ENCODE data around the gene RPN1.
A peak's percentile ranks its signal among the peaks of the same experiment; 100 is the strongest.

RPN1 gene

GRCh38 chr3:128648940-128649663 is 1.5 kb downstream of the RPN1 start:
- no peak for DNase-seq (ENCODE audit: low read depth)

- no peak for DNase-seq (ENCODE audit: low read depth)
These were observed 2.2 kb downstream of the RPN1 start for GRCh38 chr3:128648402-128648801.

DNA sequence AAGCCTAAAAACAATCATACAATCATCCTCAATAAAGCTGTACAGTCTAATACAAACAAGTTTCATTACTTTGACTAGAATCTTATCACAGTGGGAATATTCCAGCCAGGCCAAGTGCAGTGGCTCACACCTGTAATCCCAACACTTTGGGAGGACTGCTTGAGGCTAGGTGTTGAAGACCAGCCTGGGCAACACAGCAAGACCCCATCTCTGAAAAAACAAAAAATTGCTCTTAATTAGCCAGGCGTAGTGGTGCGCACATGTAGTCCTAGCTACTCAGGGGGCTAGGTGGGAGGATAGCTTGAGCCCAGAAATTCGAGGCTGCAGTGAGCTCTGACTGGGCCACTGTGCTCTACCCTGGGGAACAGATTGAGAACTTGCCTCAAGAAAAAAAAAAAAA is 3.3 kb downstream of the RPN1 start:
- no peak for DNase-seq (ENCODE audit: low read depth)

- DNase-seq (ENCODE audit: low read depth): no peak
These were observed 16.5 kb downstream of the RPN1 start for GRCh38 chr3:128634075-128634611.

GRCh38 chr3:128632301-128632700 is 18.3 kb downstream of the RPN1 start:
- DNase-seq (ENCODE audit: low read depth): no peak

DNA sequence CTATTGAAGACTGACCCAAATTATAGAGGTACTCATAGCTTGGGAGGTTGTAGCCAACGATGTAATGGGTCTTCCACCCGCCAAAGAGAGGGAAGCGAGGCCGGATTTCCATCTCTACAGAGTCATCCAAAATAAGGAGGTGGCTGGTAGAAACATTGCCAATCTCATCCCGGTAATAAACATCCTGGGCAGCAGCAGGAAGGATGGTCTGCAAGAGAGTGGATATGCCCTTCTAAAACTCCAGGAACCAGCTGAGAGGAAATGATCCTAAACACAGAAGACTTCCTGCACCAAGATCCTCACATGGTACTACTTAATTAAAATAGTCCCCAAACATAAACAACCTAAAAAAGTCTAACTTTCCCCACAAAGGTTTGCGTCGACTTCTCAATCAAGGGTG is 20.7 kb downstream of the RPN1 start:
- no peak for DNase-seq (ENCODE audit: low read depth)

DNA sequence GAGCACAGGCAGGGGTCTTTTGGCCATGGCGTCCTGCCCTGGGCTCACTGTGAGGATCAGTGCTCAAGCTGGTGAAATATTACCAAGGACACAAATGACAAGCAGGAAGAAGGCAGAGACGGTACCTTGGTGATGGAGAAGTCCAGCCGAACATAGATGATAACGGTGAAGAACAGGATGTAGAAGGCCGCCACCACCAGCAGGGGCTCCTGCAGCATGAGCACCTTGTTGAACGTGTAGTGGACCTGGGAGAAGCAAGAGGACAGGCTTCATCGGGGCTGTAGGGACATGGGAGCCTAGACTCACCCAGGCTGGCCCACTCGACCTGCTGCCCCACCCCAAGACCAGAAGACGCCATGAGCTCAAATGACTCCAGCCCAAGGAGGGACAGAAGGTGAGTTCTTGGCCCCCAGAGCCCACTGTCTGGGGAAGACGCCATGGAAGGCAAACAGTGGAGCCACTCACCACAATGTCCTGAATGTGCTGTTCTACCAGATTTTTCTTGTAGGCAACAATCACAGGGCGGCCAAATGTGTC is 25.1 kb downstream of the RPN1 start:
- no peak for DNase-seq (ENCODE audit: low read depth)

- no peak for DNase-seq (ENCODE audit: low read depth)
These were observed 26.0 kb downstream of the RPN1 start for GRCh38 chr3:128624526-128625138.

GRCh38 chr3:128623762-128624176 is 26.8 kb downstream of the RPN1 start:
- no peak for DNase-seq (ENCODE audit: low read depth)

DNA sequence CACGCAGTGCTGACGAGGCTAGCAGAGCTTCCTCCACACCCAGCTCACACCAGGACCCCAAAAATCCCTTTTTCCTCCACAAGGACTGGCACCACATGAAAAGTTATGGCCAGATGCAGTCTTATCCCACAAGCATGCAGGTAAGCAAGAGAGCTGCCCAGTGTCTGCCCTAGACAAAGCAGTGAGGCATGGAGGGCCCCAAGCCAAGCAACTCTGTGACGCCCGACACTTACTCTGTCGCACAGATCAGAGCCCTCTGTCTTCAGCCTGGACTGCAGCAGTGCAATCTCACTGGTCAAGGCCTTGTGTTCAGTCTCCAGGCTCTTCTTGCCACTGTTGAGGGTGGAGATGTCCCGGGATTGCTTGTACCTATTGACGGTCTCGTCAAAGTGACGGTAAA is 28.7 kb downstream of the RPN1 start:
- no peak for DNase-seq (ENCODE audit: low read depth)

GRCh38 chr3:128621234-128621633 is 29.4 kb downstream of the RPN1 start:
- DNase-seq (ENCODE audit: low read depth): no peak

- DNase-seq (ENCODE audit: low read depth): no peak
These were observed 30.3 kb downstream of the RPN1 start for GRCh38 chr3:128620268-128620691.

- DNase-seq (ENCODE audit: low read depth): no peak
These were observed 31.3 kb downstream of the RPN1 start for GRCh38 chr3:128619146-128619890.

DNA sequence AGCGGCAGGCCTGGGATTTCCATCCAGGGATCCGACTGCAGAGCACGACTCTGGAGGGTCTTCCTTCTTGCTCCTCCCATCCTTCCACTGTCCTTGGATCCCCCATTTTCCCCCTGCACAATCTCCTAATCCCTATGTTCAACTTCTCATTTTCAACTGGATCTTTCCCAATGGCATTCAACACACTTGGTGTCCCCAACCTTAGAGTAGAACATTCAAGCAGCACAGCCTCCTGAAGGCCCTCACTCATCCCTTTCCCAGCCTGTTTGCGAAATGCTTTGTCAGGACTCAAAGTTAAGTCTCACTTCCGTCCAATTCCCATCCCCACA is 32.3 kb downstream of the RPN1 start:
- DNase-seq (ENCODE audit: low read depth): no peak

DNA sequence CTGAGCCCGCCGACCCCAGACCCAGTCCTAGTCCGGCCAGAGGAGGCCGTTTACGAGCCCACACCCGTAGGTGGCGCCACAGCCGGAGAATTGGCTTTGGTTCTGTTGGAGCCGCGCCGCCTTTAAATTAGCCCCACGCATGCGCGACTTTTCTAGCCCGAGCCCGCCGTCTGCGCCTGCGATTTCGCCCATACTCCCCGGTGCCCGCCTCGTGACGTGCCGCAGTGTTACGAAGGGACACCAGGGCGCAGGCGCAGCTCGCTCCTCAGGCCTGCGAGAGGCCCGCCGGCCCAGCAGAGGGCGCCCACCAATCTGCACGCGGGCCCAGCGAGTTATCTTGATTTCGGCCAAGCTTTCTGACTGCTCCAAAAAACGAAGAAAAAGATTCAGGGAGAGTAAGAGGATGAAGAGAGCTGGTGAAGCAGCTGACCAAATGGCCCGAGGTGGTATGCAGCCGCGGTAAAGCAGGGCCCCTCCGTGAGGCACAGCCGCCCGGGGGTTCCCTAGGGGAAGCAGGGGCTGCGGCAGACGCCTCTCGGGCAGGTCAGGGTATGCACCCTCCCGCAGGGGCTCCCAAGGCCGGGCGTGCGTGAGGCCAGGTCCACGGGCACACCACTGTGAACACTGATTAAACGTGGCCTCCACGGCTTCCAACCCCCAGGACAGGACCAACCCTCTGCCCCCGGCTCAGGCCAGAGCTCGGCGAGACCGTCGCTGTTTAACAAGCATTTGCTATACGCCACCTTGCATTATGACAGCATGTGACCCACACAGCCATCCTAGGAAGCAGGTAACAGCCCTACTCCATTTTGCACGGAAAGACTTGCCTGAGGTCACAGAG is 32.8 kb downstream of the RPN1 start:
- peak; percentile 98 for DNase-seq (ENCODE audit: low read depth)

GRCh38 chr3:128617270-128617556 is 33.4 kb downstream of the RPN1 start:
- DNase-seq (ENCODE audit: low read depth): no peak

DNA sequence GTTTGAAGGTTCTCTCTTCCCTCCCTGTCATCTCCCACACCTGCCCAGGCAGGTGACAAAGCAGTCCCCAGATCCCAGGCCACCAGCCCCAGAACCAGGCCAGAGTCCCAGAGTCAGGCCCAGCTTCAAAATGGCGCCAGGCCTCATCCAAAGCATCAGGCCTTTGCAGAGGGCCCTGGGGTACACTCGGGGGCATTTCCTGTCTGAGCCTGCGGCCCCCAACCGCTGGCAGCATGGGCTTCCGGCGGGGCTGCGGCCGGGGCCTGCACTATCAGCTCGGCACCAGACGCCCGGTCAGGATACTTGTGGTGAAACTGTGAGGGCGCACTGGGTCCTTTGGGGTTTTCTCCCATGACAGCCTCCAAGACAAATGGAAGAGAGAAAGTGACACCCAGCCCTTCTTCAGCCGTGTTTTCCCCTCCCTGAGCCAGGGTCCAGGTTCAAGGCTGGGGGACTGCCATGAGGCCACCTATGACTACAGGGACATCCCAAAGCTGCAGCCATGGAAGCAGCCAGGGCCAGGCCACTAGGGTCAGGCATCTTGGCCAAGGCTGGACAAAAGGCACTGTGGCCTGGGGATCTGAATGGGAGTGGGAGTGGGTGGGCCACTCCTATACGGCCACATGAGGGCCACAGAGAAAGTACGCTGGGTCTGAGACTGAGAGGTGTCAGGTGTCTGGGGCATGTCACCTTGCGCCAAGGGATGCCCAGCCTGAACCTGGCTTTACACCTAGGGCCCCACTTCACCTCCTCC is 33.9 kb downstream of the RPN1 start:
- DNase-seq (ENCODE audit: low read depth): no peak

DNA sequence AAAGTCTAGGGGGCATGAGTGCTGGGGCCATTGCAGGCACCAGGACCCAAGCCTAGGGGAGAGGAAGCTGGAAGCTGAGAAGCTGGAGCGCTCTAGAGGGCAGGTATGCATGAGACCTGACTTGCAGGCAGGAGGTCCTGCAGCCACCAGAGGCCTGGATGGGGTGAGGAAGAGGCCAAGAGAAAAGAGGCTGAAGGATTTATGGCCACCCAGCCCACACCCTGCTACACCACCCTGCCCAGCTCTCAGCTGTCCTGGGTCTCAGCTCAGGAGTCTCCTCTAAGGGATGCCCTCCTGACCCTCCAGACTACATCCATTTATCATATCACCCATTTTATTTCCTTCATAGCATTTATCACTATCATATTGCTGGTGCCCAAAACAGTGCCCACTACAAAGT is 36.5 kb downstream of the RPN1 start:
- no peak for DNase-seq (ENCODE audit: low read depth)

DNA sequence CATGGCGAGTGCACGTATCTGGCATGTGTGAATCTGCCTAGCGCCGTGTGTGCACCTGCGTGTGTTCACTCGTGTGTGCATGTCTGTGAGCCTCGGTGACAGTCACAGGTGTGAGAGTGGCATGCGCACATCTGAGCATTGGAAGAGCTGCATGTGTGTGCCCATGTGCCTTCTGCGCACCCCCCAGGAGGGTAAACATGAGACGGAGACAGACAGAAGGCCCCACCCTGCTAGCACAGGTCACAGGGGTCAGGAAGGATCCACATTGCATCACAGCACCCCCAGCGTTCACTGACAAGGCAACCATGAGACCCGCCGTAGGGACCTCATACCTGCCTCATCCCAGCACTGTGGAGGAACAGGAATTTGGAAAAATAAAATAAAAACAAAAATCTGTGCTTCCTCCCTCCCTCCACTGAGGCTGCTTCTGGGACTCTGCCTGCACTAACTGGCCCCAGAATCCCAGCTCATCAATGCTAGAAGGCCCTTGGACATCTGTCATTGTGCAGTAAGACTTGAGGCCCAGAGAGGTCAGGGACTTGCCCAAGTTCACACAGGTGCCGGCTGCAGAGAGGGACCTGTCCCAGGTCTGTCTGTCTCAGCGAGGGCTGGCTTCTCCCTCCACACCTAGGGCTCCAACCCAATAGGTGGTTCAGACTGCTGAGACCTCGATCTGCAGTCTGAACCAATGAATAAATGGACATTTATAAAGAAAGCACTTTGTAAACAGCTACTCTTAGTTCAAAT is 37.4 kb downstream of the RPN1 start:
- no peak for DNase-seq (ENCODE audit: low read depth)

GRCh38 chr3:128610451-128611070 is 40.1 kb downstream of the RPN1 start:
- DNase-seq (ENCODE audit: low read depth): no peak

Measured in stimulated activated CD8-positive, alpha-beta memory T cell treated with anti-CD3 and anti-CD28 coated beads, Interleukin-15, amount 100 ng/mL, for 1 hour (primary cell).